IPS DF 6.9 (cell line): Measurements from ENCODE around the gene WWOX.

Experiments used
- DNase-seq: peaks from one replicate; pipeline ENCODE4 v3.0.0-alpha.2; 2013; ENCODE audit warnings: low read depth, low spot score
- H3K27ac ChIP-seq: one replicate; pipeline ENCODE4 v1.5.1; 2013; ENCODE audit warnings: low read length, control low read depth
- H3K27me3 ChIP-seq: 2 replicates; pipeline ENCODE4 v1.6.1; 2013; ENCODE audit warnings: mild to moderate bottlenecking, low read length; ENCODE audit not compliant: control insufficient read depth, insufficient read depth
- H3K36me3 ChIP-seq: 2 replicates; pipeline ENCODE4 v1.6.1; 2013; ENCODE audit warnings: low read length; ENCODE audit not compliant: control insufficient read depth, insufficient read depth
- H3K4me1 ChIP-seq: 2 replicates; pipeline ENCODE4 v1.6.1; 2013; ENCODE audit warnings: low read length; ENCODE audit not compliant: control insufficient read depth, insufficient read depth
- H3K4me3 ChIP-seq: 2 replicates; pipeline ENCODE4 v1.5.1; 2013; ENCODE audit warnings: mild to moderate bottlenecking, low read length
- H3K9me3 ChIP-seq: 2 replicates; pipeline ENCODE4 v1.6.1; 2013; ENCODE audit warnings: low read length, inconsistent platforms; ENCODE audit not compliant: control insufficient read depth, insufficient read depth
- WGBS: extraction: QIAGEN DNeasy Blood & Tissue Kit; methylation state at CpG from one replicate; pipeline ENCODE4 v1.1.7; 2013; ENCODE audit warnings: mixed read lengths, missing lambda C conversion rate; ENCODE audit not compliant: insufficient read length, insufficient coverage; 5-methylcytosine and 5-hydroxymethylcytosine counted together

WWOX gene

GRCh38 chr16:78862022-78862421 lies 762.6 kb downstream of the WWOX start:
- WGBS: no CpG with 5 or more reads among the region's 2 CpGs
- Histone ChIP-seq H3K4me3 (no peak overlapping the region), H3K9me3 (no peaks in the 10 kb centered on the region; the same call in 1 of the 2 replicates), H3K27me3 (no peaks in the 10 kb centered on the region), H3K4me1 (no peaks in the 10 kb centered on the region), H3K36me3 (no peaks in the 10 kb centered on the region), H3K27ac (no peak overlapping the region)
- no peak for DNase-seq

- WGBS: no CpG with 5 or more reads among the region's 6 CpGs
- H3K27ac ChIP-seq: no peak overlapping the region
- no peaks in the 10 kb centered on the region for H3K4me1 ChIP-seq
- no peaks in the 10 kb centered on the region; the same call in 1 of the 2 replicates for H3K9me3 ChIP-seq
- H3K36me3 ChIP-seq: no peaks in the 10 kb centered on the region
- no peak overlapping the region for H3K4me3 ChIP-seq
- no peak for DNase-seq
- H3K27me3 ChIP-seq: no peaks in the 10 kb centered on the region
These were observed 767.1 kb downstream of the WWOX start for GRCh38 chr16:78866521-78866920.

GRCh38 chr16:78869492-78869891 lies 770.0 kb downstream of the WWOX start:
- H3K36me3 ChIP-seq: no peaks in the 10 kb centered on the region
- no peak for DNase-seq
- H3K4me1 ChIP-seq: no peaks in the 10 kb centered on the region
- H3K4me3 ChIP-seq: no peak overlapping the region
- H3K9me3 ChIP-seq: no peaks in the 10 kb centered on the region; the same call in 1 of the 2 replicates
- no peak overlapping the region for H3K27ac ChIP-seq
- WGBS: no CpG with 5 or more reads among the region's 7 CpGs
- H3K27me3 ChIP-seq: no peaks in the 10 kb centered on the region

GRCh38 chr16:78871241-78871640 lies 771.8 kb downstream of the WWOX start:
- Histone ChIP-seq H3K36me3 (no peaks in the 10 kb centered on the region), H3K27ac (no peak overlapping the region), H3K9me3 (no peaks in the 10 kb centered on the region; the same call in 1 of the 2 replicates), H3K4me3 (no peak overlapping the region), H3K4me1 (no peaks in the 10 kb centered on the region), H3K27me3 (no peaks in the 10 kb centered on the region)
- no peak for DNase-seq
- WGBS: no CpG with 5 or more reads among the region's 4 CpGs

- H3K36me3 ChIP-seq: no peaks in the 10 kb centered on the region
- no peaks in the 10 kb centered on the region for H3K4me1 ChIP-seq
- H3K27me3 ChIP-seq: no peaks in the 10 kb centered on the region
- H3K4me3 ChIP-seq: no peak overlapping the region
- WGBS: no CpG with 5 or more reads among the region's 2 CpGs
- no peak for DNase-seq
- H3K27ac ChIP-seq: no peak overlapping the region
- H3K9me3 ChIP-seq: no peaks in the 10 kb centered on the region
These were observed 777.2 kb downstream of the WWOX start for GRCh38 chr16:78876671-78877070.

- no peaks in the 10 kb centered on the region for H3K4me1 ChIP-seq
- H3K27ac ChIP-seq: no peak overlapping the region
- H3K9me3 ChIP-seq: no peaks in the 10 kb centered on the region
- WGBS: no CpG with 5 or more reads among the region's 6 CpGs
- no peak overlapping the region for H3K4me3 ChIP-seq
- H3K36me3 ChIP-seq: no peaks in the 10 kb centered on the region
- no peaks in the 10 kb centered on the region for H3K27me3 ChIP-seq
- no peak for DNase-seq
These were observed 777.7 kb downstream of the WWOX start for GRCh38 chr16:78877114-78877655.

GRCh38 chr16:78878570-78878969 lies 779.1 kb downstream of the WWOX start:
- Histone ChIP-seq H3K4me1 (no peaks in the 10 kb centered on the region), H3K27ac (no peak overlapping the region), H3K4me3 (no peak overlapping the region), H3K36me3 (no peaks in the 10 kb centered on the region), H3K27me3 (no peaks in the 10 kb centered on the region), H3K9me3 (no peaks in the 10 kb centered on the region)
- DNase-seq: no peak

GRCh38 chr16:78879011-78879410 lies 779.6 kb downstream of the WWOX start:
- Histone ChIP-seq H3K27ac (no peak overlapping the region), H3K4me1 (no peaks in the 10 kb centered on the region), H3K27me3 (no peaks in the 10 kb centered on the region), H3K36me3 (no peaks in the 10 kb centered on the region), H3K9me3 (no peaks in the 10 kb centered on the region), H3K4me3 (no peak overlapping the region)
- no peak for DNase-seq
- no CpG with 5 or more reads among the region's 5 CpGs for WGBS

GRCh38 chr16:78882150-78882549 lies 782.7 kb downstream of the WWOX start:
- DNase-seq: no peak
- Histone ChIP-seq H3K4me3 (no peak overlapping the region), H3K9me3 (no peaks in the 10 kb centered on the region), H3K4me1 (no peaks in the 10 kb centered on the region), H3K27me3 (no peaks in the 10 kb centered on the region), H3K27ac (no peak overlapping the region), H3K36me3 (no peaks in the 10 kb centered on the region)
- WGBS: no CpG with 5 or more reads among the region's 3 CpGs

GRCh38 chr16:78882751-78883150 lies 783.3 kb downstream of the WWOX start:
- no peaks in the 10 kb centered on the region for H3K27me3 ChIP-seq
- no peak for DNase-seq
- no peak overlapping the region for H3K27ac ChIP-seq
- no peaks in the 10 kb centered on the region for H3K36me3 ChIP-seq
- H3K4me3 ChIP-seq: no peak overlapping the region
- no CpG with 5 or more reads among the region's 9 CpGs for WGBS
- H3K4me1 ChIP-seq: no peaks in the 10 kb centered on the region
- H3K9me3 ChIP-seq: no peaks in the 10 kb centered on the region

- Histone ChIP-seq H3K9me3 (no peaks in the 10 kb centered on the region), H3K4me3 (no peak overlapping the region)
- DNase-seq: no peak
These were observed 784.8 kb downstream of the WWOX start for GRCh38 chr16:78884204-78884603.

More at GRCh38 chr16:78884204-78884603, 784.8 kb downstream of the WWOX start:
- Histone ChIP-seq H3K4me1 (no peaks in the 10 kb centered on the region), H3K27me3 (no peaks in the 10 kb centered on the region), H3K27ac (no peak overlapping the region), H3K36me3 (no peaks in the 10 kb centered on the region)
